Epithelial cell of esophagus (primary cell): Measurements from ENCODE around the gene BICC1.

Experiments used
- DNase-seq: peaks from one replicate; pipeline ENCODE4 v3.0.0; 2010; ENCODE audit warnings: low read depth
- H3K4me3 ChIP-seq: 2 replicates; pipeline ENCODE4 v1.5.1; 2011; ENCODE audit warnings: mild to moderate bottlenecking, low read length, control low read depth
- CTCF ChIP-seq: IDR thresholded peaks from 2 replicates; pipeline ENCODE4 v1.5.1; 2011; ENCODE audit warnings: low read depth, mild to moderate bottlenecking, low read length, control low read depth, inconsistent platforms; ENCODE audit not compliant: insufficient read depth; ENCODE audit errors: missing control alignments

BICC1 gene

GRCh38 chr10:58557714-58558113 lies 45.0 kb downstream of the BICC1 start:
- no peak for DNase-seq
- no peak for TF ChIP-seq CTCF
- H3K4me3 ChIP-seq = no peak overlapping the region

- TF ChIP-seq CTCF = no peak
- H3K4me3 ChIP-seq = no peak overlapping the region
- DNase-seq = peak; percentile 10
These were observed 47.4 kb downstream of the BICC1 start for GRCh38 chr10:58560068-58560467.

GRCh38 chr10:58565271-58565670 lies 52.6 kb downstream of the BICC1 start:
- no peak for DNase-seq
- TF ChIP-seq CTCF = no peak
- H3K4me3 ChIP-seq = no peak overlapping the region

GRCh38 chr10:58567652-58568051 lies 55.0 kb downstream of the BICC1 start:
- DNase-seq = no peak
- no peak overlapping the region for H3K4me3 ChIP-seq
- no peak for TF ChIP-seq CTCF

GRCh38 chr10:58568428-58568935 lies 55.8 kb downstream of the BICC1 start:
- no peak overlapping the region for H3K4me3 ChIP-seq
- no peak for TF ChIP-seq CTCF
- no peak for DNase-seq

- H3K4me3 ChIP-seq = no peak overlapping the region
- peak; percentile 17 for DNase-seq
- no peak for TF ChIP-seq CTCF
These were observed 57.6 kb downstream of the BICC1 start for GRCh38 chr10:58570307-58570723.

GRCh38 chr10:58570979-58571378 lies 58.3 kb downstream of the BICC1 start:
- DNase-seq = no peak
- TF ChIP-seq CTCF = no peak
- no peak overlapping the region for H3K4me3 ChIP-seq
